HepG2 (cell line): ENCODE results near the gene SSNA1. TPM values are rescaled to one million over a fixed set of nuclear protein-coding genes. Genes with fewer than 3 reads are reported as not detected.

Experiments used
- HCFC1 ChIP-seq: fragments of 150-350 bp; IDR thresholded peaks from 2 replicates; pipeline ENCODE4 v1.6.1; 2014; ENCODE audit warnings: low read depth, low read length
- HOXA3 ChIP-seq: sonication (generic); formaldehyde crosslinking; IDR thresholded peaks from 2 replicates; pipeline ENCODE4 v1.5.0; 2020; ENCODE audit warnings: missing genetic modification reagents
- NFAT5 ChIP-seq: sonication (generic); formaldehyde crosslinking; IDR thresholded peaks from 2 replicates; pipeline ENCODE4 v1.4.0; 2020; ENCODE audit warnings: missing genetic modification reagents
- PHB2 ChIP-seq: fragments of 450-650 bp; IDR thresholded peaks from 2 replicates; pipeline ENCODE4 v1.6.1; 2018; ENCODE audit not compliant: partially characterized antibody
- SOX5 ChIP-seq: IDR thresholded peaks from 2 replicates; pipeline ENCODE4 v1.6.1; 2016; ENCODE audit warnings: borderline replicate concordance
- SYNCRIP ChIP-seq: fragments of 200-400 bp; formaldehyde crosslinking; IDR thresholded peaks from 2 replicates; pipeline ENCODE4 v1.6.1; 2018; ENCODE audit warnings: mild to moderate bottlenecking, low read depth, low read length; ENCODE audit not compliant: insufficient read depth
- XBP1 ChIP-seq: sonication (generic); formaldehyde crosslinking; IDR thresholded peaks from 2 replicates; pipeline ENCODE4 v1.5.0; 2020; ENCODE audit warnings: missing genetic modification reagents
- ZBED4 ChIP-seq: sonication (generic); formaldehyde crosslinking; IDR thresholded peaks from 2 replicates; pipeline ENCODE4 v1.4.0; 2020; ENCODE audit warnings: missing genetic modification reagents, borderline replicate concordance
- ZBTB1 ChIP-seq: sonication (generic); formaldehyde crosslinking; IDR thresholded peaks from 2 replicates; pipeline ENCODE4 v1.4.0; 2020; ENCODE audit warnings: missing genetic modification reagents, borderline replicate concordance
- ZFP36L1 ChIP-seq: sonication (generic); formaldehyde crosslinking; IDR thresholded peaks from 2 replicates; pipeline ENCODE4 v1.8.0; 2022; ENCODE audit warnings: mild to moderate bottlenecking, missing genetic modification reagents, moderate library complexity
- ZNF101 ChIP-seq: sonication (generic); formaldehyde crosslinking; IDR thresholded peaks from 2 replicates; pipeline ENCODE4 v1.4.0; 2020; ENCODE audit warnings: mild to moderate bottlenecking, low read depth, missing genetic modification reagents, borderline replicate concordance
- ZNF3 ChIP-seq: IDR thresholded peaks from 2 replicates; pipeline ENCODE4 v1.7.0; 2017; ENCODE audit warnings: inconsistent platforms
- ZNF546 ChIP-seq: sonication (generic); formaldehyde crosslinking; conservative IDR thresholded peaks from 2 replicates; pipeline ENCODE4 v1.8.1; 2023; ENCODE audit warnings: mild to moderate bottlenecking, missing genetic modification reagents
- ZNF674 ChIP-seq: sonication (generic); formaldehyde crosslinking; IDR thresholded peaks from 2 replicates; pipeline ENCODE4 v1.5.0; 2020; ENCODE audit warnings: low read depth, mild to moderate bottlenecking, missing genetic modification reagents
- ZNF772 ChIP-seq: sonication (generic); formaldehyde crosslinking; IDR thresholded peaks from 2 replicates; pipeline ENCODE4 v1.5.0; 2020; ENCODE audit warnings: mild to moderate bottlenecking, missing genetic modification reagents
- ZNF800 ChIP-seq: sonication (generic); formaldehyde crosslinking; IDR thresholded peaks from 2 replicates; pipeline ENCODE4 v1.4.0; 2020; ENCODE audit warnings: missing genetic modification reagents
- ZNF816 ChIP-seq: sonication (generic); formaldehyde crosslinking; IDR thresholded peaks from 2 replicates; pipeline ENCODE4 v1.8.0; 2022; ENCODE audit warnings: missing genetic modification reagents, mild to moderate bottlenecking, borderline replicate concordance
- ZNF879 ChIP-seq: sonication (generic); formaldehyde crosslinking; IDR thresholded peaks from 2 replicates; pipeline ENCODE4 v1.8.1; 2023; ENCODE audit warnings: missing genetic modification reagents
- polyA plus RNA-seq, 8 experiments: library from polyadenylated mRNA; depleted of rRNA in 3 of 8; stranded (reverse) in 7 of 8; unstranded in 1 of 8; fragments of >200 nt; fragmentation: Illumina TruSeq in 4 of 8; extraction: Trizol in 4 of 8; gene quantifications; 2 replicates each; pipeline versions ENCODE4 v1.2.1 to v1.2.3, GENCODE V29; 2011 to 2016; ENCODE audit warnings: low read depth in 4 of 8, missing spikeins in 1 of 8, mixed read lengths in 1 of 8; ENCODE audit not compliant: insufficient read depth in 1 of 8
- total RNA-seq, 5 experiments: library from RNA; depleted of rRNA; stranded (reverse); fragments of >200 nt; fragmentation: Illumina TruSeq; extraction: Trizol; gene quantifications; 2 replicates each; pipeline ENCODE4 v1.2.3, GENCODE V29; 2016; ENCODE audit warnings: low read depth in 1 of 5

The SSNA1 gene
- total and polyA plus RNA-seq, 2 of the 13 experiments (the other 11 are each of a cell fraction or from before 2014, with no cell fraction given): 35.9 to 49.4 TPM

GRCh38 chr9:137205126-137206069 is 16.9 kb downstream of the SSNA1 start, which contains the start of the genes NDOR1 and TMEM203 (continued):
- TF ChIP-seq SOX5 (CRISPR knock-in tag) (0 out of 2 replicates have a peak, but pooled peaks have one; percentile 19), HCFC1 (peak; percentile 69), SYNCRIP (no peak), ZNF3 (CRISPR knock-in tag) (no peak), XBP1 (CRISPR knock-in tag) (no peak), ZBTB1 (CRISPR knock-in tag) (no peak), ZNF879 (no peak), ZNF674 (CRISPR knock-in tag) (no peak), NFAT5 (CRISPR knock-in tag) (no peak), PHB2 (no peak), ZNF101 (CRISPR knock-in tag) (no peak), ZNF816 (CRISPR knock-in tag) (no peak; the same call in 1 of the 2 replicates), ZNF546 (CRISPR knock-in tag) (no peak), ZNF772 (CRISPR knock-in tag) (peak; percentile 16; the same call in 1 of the 2 replicates), HOXA3 (peak; percentile 98), ZNF800 (CRISPR knock-in tag) (peak; percentile 23; the same call in 1 of the 2 replicates), ZFP36L1 (CRISPR knock-in tag) (no peak), ZBED4 (CRISPR knock-in tag) (peak; percentile 19; the same call in 1 of the 2 replicates)
